ENCODE data around the gene RPLP2.
A peak's percentile ranks its signal among the peaks of the same experiment; 100 is the strongest.

RPLP2 gene

DNA sequence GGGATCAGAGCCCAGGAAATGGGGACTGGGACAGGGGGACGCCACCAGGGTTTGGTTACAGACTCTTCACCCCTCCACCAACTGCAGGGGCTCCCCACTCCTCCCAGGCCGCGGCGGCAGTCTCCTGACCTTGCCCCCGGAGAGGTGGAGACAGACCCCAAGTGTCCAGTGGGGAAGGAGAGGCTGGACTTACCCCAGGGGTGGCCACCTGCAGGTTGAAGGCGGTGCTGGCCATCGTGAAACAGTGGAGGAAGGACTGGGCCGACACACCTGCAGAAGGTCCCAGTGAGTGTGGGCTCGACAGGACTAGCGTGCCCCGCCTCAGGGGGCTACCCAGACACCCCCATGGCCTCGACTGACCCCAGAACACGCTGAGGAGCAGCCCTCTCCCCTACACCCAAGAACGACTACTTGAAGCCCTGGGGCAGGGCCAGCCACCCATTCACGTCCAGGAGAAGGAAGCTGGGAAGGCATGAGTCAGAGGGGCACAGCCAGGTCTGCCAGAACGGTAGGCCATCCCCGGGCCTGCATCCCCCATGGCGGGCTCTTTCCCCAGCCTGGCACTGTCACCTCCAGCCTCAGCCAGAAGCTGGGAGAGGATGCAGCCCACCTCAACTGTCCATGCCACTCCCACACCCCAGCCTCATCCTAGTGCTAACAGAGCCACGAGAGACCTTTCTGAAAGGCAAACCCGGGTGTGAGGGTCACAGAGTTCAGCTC, 34.7 kb upstream of the RPLP2 start:
- Histone ChIP-seq H3K4me1 (ENCODE audit: insufficient read depth, insufficient read length) (peaks cover 50% of the 10 kb centered on the region), H3K27me3 (ENCODE audit: insufficient read depth, insufficient read length) (no peaks in the 10 kb centered on the region), H3K4me3 (ENCODE audit: insufficient read length, low read depth) (peak overlapping the region; percentile 15), H3K9ac (ENCODE audit: insufficient read length, low read depth) (peak overlapping the region; percentile 56), H3K9me3 (ENCODE audit: insufficient read depth, low read length) (no peaks in the 10 kb centered on the region), H3K36me3 (ENCODE audit: insufficient read depth, insufficient read length, low read length) (peaks cover 72% of the 10 kb centered on the region)
- TF ChIP-seq SUZ12 (IDR thresholded peaks at IDR 0.05; ENCODE audit: extremely low read depth, insufficient read depth, insufficient read length), result no peak
- TF ChIP-seq ZNF274 (IDR thresholded peaks at IDR 0.05; ENCODE audit: low read depth, low read length), result no peak
- TF ChIP-seq YY1 (IDR thresholded peaks at IDR 0.05; ENCODE audit: insufficient read depth, insufficient read length), result no peak
- no peak for DNase-seq (ENCODE audit: low read depth, low spot score)

GRCh38 chr11:776263-776560, 33.6 kb upstream of the RPLP2 start:
- DNase-seq (ENCODE audit: low read depth, low spot score), result no peak
- no peaks in the 10 kb centered on the region for H3K9me3 ChIP-seq (ENCODE audit: insufficient read depth, low read length)
- peak overlapping the region; percentile 96 for H3K4me3 ChIP-seq (ENCODE audit: insufficient read length, low read depth)
- peaks cover 68% of the 10 kb centered on the region for H3K36me3 ChIP-seq (ENCODE audit: insufficient read depth, insufficient read length, low read length)
- peak overlapping the region; percentile 99 for H3K9ac ChIP-seq (ENCODE audit: insufficient read length, low read depth)
- peaks cover 51% of the 10 kb centered on the region for H3K4me1 ChIP-seq (ENCODE audit: insufficient read depth, insufficient read length)
- no peaks in the 10 kb centered on the region for H3K27me3 ChIP-seq (ENCODE audit: insufficient read depth, insufficient read length)
- no peak for TF ChIP-seq ZNF274 (IDR thresholded peaks at IDR 0.05; ENCODE audit: low read depth, low read length)
- no peak for TF ChIP-seq SUZ12 (IDR thresholded peaks at IDR 0.05; ENCODE audit: extremely low read depth, insufficient read depth, insufficient read length)
- no peak for TF ChIP-seq YY1 (IDR thresholded peaks at IDR 0.05; ENCODE audit: insufficient read depth, insufficient read length)

DNA sequence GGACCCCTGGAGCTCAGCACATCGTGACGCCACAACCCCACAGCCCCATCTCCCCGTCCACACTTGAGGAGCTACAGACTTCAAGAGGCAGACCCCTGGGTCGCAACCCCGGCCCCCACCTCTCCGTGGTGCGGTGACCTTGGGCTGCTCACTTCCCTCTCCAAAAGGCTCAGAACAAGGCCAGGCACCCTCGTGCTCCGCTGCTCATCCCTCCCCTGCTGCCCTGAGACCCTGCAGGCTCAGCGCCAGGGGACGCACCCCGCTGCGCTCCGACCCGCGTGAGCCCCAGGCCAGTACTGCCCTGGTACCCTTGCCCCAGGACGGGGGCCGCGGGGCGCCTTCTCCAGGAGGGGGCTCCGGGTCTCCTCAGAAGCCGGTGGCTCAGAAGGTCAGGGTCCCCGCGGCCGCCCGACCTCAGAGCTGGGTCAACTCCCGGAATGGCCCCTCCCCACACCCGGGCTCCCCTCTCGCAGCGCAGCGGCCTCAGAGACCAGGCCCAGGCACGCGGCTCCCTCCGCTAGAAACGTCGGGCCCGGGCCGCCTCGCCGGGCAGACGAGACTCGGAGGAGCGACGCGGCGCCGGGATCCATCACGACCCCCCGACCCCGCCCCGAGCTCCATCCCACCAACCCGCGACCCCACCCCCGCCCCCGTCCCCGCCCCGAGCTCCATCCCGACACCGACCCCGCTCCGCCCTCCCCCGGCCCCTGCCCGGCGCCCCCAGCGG, 33.0 kb upstream of the RPLP2 start:
- DNase-seq (ENCODE audit: low read depth, low spot score), result no peak
- Histone ChIP-seq H3K36me3 (ENCODE audit: insufficient read depth, insufficient read length, low read length) (peaks cover 65% of the 10 kb centered on the region), H3K9ac (ENCODE audit: insufficient read length, low read depth) (peak overlapping the region; percentile 99), H3K4me3 (ENCODE audit: insufficient read length, low read depth) (peak overlapping the region; percentile 96), H3K4me1 (ENCODE audit: insufficient read depth, insufficient read length) (peaks cover 50% of the 10 kb centered on the region), H3K27me3 (ENCODE audit: insufficient read depth, insufficient read length) (no peaks in the 10 kb centered on the region), H3K9me3 (ENCODE audit: insufficient read depth, low read length) (no peaks in the 10 kb centered on the region)
- no peak for TF ChIP-seq ZNF274 (IDR thresholded peaks at IDR 0.05; ENCODE audit: low read depth, low read length)
- no peak for TF ChIP-seq YY1 (IDR thresholded peaks at IDR 0.05; ENCODE audit: insufficient read depth, insufficient read length)
- TF ChIP-seq SUZ12 (IDR thresholded peaks at IDR 0.05; ENCODE audit: extremely low read depth, insufficient read depth, insufficient read length), result no peak

GRCh38 chr11:777288-778255, 32.2 kb upstream of the RPLP2 start, which contains the start of gene GATD1:
Gene GATD1, minus strand, starts transcription at chr11:777487. Its CDS starts 25 bp downstream, at chr11:777462.
- peak; percentile 85 for DNase-seq (ENCODE audit: low read depth, low spot score)
- TF ChIP-seq YY1 (IDR thresholded peaks at IDR 0.05; ENCODE audit: insufficient read depth, insufficient read length) (no peak), ZNF274 (IDR thresholded peaks at IDR 0.05; ENCODE audit: low read depth, low read length) (no peak), SUZ12 (IDR thresholded peaks at IDR 0.05; ENCODE audit: extremely low read depth, insufficient read depth, insufficient read length) (no peak)
- no peaks in the 10 kb centered on the region for H3K9me3 ChIP-seq (ENCODE audit: insufficient read depth, low read length)
- peak within 1 kb of the TSS; percentile 99 for H3K9ac ChIP-seq (ENCODE audit: insufficient read length, low read depth)
- H3K4me1 ChIP-seq (ENCODE audit: insufficient read depth, insufficient read length), result peaks cover 50% of the 10 kb centered on the region
- H3K36me3 ChIP-seq (ENCODE audit: insufficient read depth, insufficient read length, low read length), result peaks cover 65% of the 10 kb centered on the region
- peak within 1 kb of the TSS; percentile 96 for H3K4me3 ChIP-seq (ENCODE audit: insufficient read length, low read depth)
- H3K27me3 ChIP-seq (ENCODE audit: insufficient read depth, insufficient read length), result no peaks in the 10 kb centered on the region

DNA sequence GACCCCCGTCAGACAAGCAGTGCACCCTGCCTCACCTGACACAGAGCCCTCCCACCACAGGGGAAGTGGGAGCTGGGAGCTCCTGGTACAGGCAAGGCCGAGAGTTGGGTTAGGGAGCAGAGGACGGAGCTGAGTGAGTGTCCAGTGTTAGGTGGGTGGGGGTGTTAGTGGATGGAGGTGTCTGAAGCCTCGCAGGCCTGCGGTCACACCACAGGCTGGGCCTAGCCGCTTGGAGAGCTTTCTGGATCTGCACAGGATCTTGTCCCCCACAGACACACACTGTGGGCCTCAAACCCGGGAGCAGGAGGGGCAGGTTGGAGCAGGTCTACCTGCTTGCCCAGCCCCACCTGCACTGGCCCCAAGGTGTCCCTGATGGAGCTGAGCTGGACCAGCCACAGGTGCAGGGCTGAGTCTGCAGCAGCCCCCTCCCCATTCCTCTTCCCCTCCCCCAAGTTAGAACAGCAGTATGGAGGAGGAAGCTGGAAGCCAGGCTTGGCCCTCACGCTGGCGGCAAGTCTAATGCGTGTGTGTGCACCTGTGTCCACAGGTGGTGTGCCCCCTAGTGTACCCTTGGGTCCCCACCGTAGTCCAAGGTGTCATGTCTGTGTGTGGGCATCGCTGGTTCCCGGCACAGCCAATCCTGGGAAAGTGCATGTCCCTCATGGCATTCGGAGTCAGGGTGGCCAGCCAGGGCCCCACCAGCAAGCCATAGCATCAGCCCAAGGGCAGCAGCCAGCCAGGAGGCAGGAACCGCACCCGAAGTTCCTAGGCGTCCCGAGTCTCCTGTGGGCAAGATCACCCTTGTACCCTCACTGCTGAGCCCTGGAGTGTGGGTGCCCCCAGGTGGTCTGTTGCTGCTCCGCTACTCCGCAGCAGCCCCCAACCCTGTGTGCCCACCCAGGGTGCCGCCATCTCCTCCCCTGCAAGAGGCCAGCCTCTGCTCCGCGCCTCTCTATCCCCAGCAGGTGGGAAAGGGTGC, 30.5 kb upstream of the RPLP2 start:
- Histone ChIP-seq H3K9me3 (ENCODE audit: insufficient read depth, low read length) (no peaks in the 10 kb centered on the region), H3K4me3 (ENCODE audit: insufficient read length, low read depth) (no peak overlapping the region), H3K9ac (ENCODE audit: insufficient read length, low read depth) (peak overlapping the region; percentile 95), H3K27me3 (ENCODE audit: insufficient read depth, insufficient read length) (no peaks in the 10 kb centered on the region), H3K4me1 (ENCODE audit: insufficient read depth, insufficient read length) (peaks cover 44% of the 10 kb centered on the region), H3K36me3 (ENCODE audit: insufficient read depth, insufficient read length, low read length) (peaks cover 48% of the 10 kb centered on the region)
- no peak for DNase-seq (ENCODE audit: low read depth, low spot score)
- no peak for TF ChIP-seq SUZ12 (IDR thresholded peaks at IDR 0.05; ENCODE audit: extremely low read depth, insufficient read depth, insufficient read length)
- TF ChIP-seq ZNF274 (IDR thresholded peaks at IDR 0.05; ENCODE audit: low read depth, low read length), result no peak
- TF ChIP-seq YY1 (IDR thresholded peaks at IDR 0.05; ENCODE audit: insufficient read depth, insufficient read length), result no peak

DNA sequence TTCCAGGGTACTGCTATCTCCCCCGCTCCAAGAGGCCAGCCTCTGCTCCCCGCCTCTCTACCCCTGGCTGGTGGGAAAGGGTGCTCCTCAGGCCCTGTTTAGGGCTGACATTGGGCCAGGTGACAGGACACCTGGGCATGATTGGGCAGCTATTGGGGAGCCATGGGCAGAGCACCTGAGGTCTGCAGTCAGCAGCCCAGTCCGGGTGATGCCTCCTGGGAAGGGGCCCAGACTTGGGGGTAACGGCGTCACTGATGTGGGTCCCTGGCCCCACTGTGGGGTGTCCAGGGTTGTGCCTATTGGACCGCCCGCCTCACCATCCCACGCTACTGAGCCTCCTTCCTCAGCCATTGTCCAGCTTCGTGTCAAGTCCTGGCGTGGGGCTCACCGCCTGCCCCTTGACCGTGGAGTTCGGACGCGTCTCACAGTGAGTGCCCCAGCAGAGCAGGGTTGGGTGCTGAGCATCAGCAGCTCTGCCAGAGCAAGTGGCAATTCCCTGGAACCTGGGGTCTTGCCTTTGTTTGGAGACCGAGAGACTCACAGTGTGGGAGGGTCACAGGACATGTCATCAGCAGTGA, 29.7 kb upstream of the RPLP2 start:
- Histone ChIP-seq H3K4me1 (ENCODE audit: insufficient read depth, insufficient read length) (peaks cover 40% of the 10 kb centered on the region), H3K4me3 (ENCODE audit: insufficient read length, low read depth) (no peak overlapping the region), H3K9me3 (ENCODE audit: insufficient read depth, low read length) (no peaks in the 10 kb centered on the region), H3K36me3 (ENCODE audit: insufficient read depth, insufficient read length, low read length) (peaks cover 45% of the 10 kb centered on the region), H3K27me3 (ENCODE audit: insufficient read depth, insufficient read length) (no peaks in the 10 kb centered on the region), H3K9ac (ENCODE audit: insufficient read length, low read depth) (peak overlapping the region; percentile 51)
- TF ChIP-seq ZNF274 (IDR thresholded peaks at IDR 0.05; ENCODE audit: low read depth, low read length) (no peak), YY1 (IDR thresholded peaks at IDR 0.05; ENCODE audit: insufficient read depth, insufficient read length) (no peak), SUZ12 (IDR thresholded peaks at IDR 0.05; ENCODE audit: extremely low read depth, insufficient read depth, insufficient read length) (no peak)
- no peak for DNase-seq (ENCODE audit: low read depth, low spot score)

All from NT2/D1 (cell line).